Duodenal mucosa (tissue), 2 donors: ENCODE results near the gene PRR29.

Experiments
- H3K27ac ChIP-seq: one replicate; pipeline ENCODE4 v1.7.0; 2013; ENCODE audit warnings: low read depth, low read length
- H3K27me3 ChIP-seq, 2 donors: one replicate each; pipeline ENCODE4 v1.7.0; 2013; ENCODE audit warnings: low read length in 2 of 2, control low read depth in 1 of 2; ENCODE audit not compliant: insufficient read depth in 2 of 2, control insufficient read depth in 1 of 2
- H3K36me3 ChIP-seq, 2 donors: one replicate each; pipeline ENCODE4 v1.7.0; 2013; ENCODE audit warnings: low read length in 2 of 2, control low read depth in 1 of 2; ENCODE audit not compliant: insufficient read depth in 2 of 2, control insufficient read depth in 1 of 2
- H3K4me1 ChIP-seq, 2 donors: one replicate each; pipeline ENCODE4 v1.7.0; 2013; ENCODE audit warnings: low read length in 2 of 2, control low read depth in 1 of 2; ENCODE audit not compliant: insufficient read depth in 2 of 2, control insufficient read depth in 1 of 2
- H3K4me3 ChIP-seq, 2 donors: one replicate each; pipeline ENCODE4 v1.7.0; 2013; ENCODE audit warnings: low read length in 2 of 2, low read depth in 1 of 2
- H3K9ac ChIP-seq, 2 donors: one replicate each; pipeline ENCODE4 v1.7.0; 2013; ENCODE audit warnings: low read length in 2 of 2, low read depth in 1 of 2
- H3K9me3 ChIP-seq, 2 donors: one replicate each; pipeline ENCODE4 v1.7.0; 2013; ENCODE audit warnings: low read length in 2 of 2, control low read depth in 1 of 2; ENCODE audit not compliant: control insufficient read depth in 1 of 2

The PRR29 gene

DNA sequence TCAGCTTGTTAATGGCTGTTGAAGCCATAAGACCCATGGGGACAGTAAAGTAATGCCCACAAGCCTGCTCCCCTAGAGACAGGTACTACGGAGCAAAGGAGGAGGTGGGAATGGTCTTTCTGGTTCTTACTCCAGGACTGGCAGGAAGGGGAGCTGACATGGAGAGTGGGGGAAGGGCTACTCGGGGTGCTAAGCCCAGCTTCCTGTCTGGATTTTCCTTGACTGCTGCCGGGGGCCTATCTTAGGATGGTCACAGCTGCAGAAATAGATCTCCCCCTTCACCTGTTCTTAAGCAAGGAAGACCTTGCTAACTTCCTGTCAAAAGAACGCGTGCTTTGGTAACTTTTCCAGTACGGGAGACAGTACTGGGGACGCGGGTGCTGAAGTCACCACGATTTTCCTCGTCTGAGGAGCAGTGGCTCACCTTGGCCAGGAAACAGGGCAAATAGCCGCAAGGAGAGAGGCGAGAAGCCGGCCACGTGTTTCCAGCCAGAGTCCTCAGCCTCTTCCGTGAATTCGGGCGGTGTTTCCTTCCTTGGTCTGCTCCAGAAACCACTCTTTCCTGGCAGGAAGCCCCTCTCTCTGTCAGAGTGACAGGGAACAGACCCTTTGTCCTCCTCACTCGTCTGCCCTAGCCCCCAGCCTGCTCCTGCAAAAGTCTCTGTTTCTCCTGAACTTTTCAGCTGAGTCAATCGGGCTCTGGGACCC lies 656 bp upstream of the PRR29 start:
- H3K4me3 ChIP-seq: peak overlapping the region; percentile 73 to 82
- H3K27ac ChIP-seq: no peak overlapping the region
- H3K27me3 ChIP-seq: peaks cover 12 to 23% of the 10 kb centered on the region in 2 donors
- H3K9ac ChIP-seq: no peak overlapping the region
- H3K9me3 ChIP-seq: no peaks in the 10 kb centered on the region
- no peaks in the 10 kb centered on the region for H3K36me3 ChIP-seq
- H3K4me1 ChIP-seq: peaks cover 4 to 21% of the 10 kb centered on the region in 2 donors

DNA sequence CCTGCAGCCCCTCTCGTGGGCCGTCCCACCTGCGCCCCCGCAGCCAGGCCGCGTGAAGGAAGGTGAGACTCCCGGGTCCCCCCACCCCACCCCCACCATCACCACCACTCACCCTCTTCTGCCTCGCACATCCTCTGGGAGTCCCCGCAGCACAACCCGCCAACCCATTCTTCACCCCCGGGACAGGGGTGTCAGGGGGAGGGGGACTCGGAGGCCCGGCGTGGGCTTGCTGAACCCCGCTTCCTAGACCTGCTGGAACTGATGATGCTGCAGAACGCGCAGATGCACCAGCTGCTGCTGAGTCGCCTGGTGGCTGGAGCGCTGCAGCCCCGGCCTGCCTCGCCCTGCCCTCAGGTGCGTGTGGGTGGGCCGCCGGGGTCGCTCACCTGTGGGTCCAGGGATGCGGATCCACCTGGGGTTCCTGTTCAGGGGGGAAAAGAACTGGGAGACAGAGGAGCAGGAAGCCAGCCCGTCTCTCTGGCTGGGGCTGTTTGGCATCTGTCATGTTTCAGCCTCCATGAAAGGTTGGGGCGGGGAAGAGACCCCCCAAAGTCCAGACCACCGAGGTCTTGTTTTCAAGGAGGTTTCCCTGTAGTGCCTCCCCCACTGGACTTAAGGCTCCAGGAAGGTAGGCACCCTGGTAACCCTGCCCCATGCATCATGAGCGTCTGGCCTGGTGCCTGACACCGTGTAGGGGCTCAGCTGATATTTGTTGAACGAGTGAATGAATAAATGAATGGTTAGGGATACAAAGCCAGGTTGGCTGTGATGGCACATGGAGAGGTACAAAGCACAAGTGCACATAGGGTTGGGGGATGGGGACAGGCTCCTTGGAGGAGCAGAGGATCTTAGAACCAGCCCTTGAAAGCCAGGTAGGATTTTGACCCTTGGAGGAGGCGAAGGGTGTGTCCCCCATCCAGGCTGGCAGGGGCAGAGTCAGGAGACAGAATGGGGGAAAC lies 849 bp downstream of the PRR29 start:
- peaks cover 4 to 21% of the 10 kb centered on the region in 2 donors for H3K4me1 ChIP-seq

DNA sequence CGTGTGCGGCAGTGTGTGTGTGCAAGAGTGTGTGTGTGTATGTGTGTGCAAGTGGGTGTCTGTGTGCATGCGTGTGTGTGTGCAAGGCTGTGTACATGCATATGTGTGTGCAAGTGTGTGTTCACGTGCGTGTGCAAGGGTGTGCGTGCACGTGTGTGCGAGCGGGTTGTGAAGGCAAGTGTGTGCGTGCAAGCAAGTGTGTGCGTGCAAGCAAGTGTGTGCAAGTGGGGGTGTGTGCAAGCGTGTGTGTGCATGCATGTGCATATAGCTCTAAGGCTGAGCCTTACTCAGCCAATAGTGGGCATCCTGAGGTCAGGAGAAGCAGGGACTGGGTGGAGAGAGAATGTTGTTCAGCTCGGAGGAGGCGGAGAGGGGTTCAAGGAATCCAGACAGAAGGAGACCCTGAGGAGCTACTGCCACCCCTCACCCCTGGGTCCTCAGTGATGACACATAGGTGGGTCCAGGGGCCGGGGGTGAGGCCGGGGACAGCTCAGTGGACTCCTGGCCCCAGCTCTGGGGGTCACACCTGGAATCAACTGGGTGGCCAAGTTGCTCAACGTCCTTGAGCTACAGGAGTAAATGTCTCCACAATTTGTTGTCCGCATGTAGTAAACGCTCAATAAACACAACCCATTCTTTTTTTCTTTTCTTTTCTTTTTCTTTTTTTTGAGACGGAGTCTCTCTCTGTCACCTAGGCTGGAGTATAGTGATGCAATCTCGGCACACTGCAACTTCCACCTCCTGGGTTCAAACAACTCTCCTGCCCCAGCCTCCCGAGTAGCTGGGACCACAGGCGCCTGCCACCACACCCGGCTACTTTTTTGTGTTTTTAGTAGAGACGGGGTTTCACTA lies 1.8 kb downstream of the PRR29 start:
- H3K27me3 ChIP-seq: peaks cover 9 to 18% of the 10 kb centered on the region in 2 donors
- H3K9me3 ChIP-seq: no peaks in the 10 kb centered on the region
- no peak overlapping the region for H3K27ac ChIP-seq
- peaks cover 4 to 21% of the 10 kb centered on the region in 2 donors for H3K4me1 ChIP-seq
- peaks cover 0 to 3% of the 10 kb centered on the region in 2 donors for H3K36me3 ChIP-seq
- no peak overlapping the region for H3K9ac ChIP-seq
- H3K4me3 ChIP-seq: no peak overlapping the region

More for the DNA sequence above, 849 bp downstream of the PRR29 start:
- H3K9me3 ChIP-seq: no peaks in the 10 kb centered on the region
- H3K27me3 ChIP-seq: peaks cover 9 to 18% of the 10 kb centered on the region in 2 donors
- peaks cover 0 to 3% of the 10 kb centered on the region in 2 donors for H3K36me3 ChIP-seq
- H3K27ac ChIP-seq: no peak overlapping the region
- no peak overlapping the region for H3K9ac ChIP-seq
- peak overlapping the region; percentile 73 to 82 for H3K4me3 ChIP-seq

DNA sequence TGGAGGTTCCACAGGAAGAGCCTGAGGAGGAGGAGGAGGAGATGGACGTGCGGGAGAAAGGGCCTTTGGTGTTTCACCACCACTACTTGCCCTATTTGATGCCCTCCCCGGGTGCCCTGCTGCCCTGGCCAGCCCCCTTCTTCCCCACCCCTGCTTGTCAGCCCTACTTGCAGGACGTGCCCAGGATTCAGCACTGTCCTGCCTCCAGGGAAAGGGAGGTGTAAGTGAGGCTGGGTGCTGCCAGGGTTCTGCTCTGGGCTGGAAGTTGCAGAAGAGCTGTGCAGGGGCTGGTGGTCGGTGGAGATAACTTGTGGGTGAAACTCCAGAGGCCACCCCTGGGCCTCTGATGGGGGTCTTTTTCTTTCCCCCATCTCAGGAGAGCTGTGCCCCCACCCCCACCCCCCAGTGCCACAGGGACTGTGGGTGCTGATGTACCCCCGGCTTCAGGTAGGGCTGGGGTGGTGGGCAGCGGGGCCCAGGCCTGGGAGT lies 3.0 kb downstream of the PRR29 start:
- H3K27ac ChIP-seq: no peak overlapping the region
- H3K27me3 ChIP-seq: peaks cover 9 to 18% of the 10 kb centered on the region in 2 donors

DNA sequence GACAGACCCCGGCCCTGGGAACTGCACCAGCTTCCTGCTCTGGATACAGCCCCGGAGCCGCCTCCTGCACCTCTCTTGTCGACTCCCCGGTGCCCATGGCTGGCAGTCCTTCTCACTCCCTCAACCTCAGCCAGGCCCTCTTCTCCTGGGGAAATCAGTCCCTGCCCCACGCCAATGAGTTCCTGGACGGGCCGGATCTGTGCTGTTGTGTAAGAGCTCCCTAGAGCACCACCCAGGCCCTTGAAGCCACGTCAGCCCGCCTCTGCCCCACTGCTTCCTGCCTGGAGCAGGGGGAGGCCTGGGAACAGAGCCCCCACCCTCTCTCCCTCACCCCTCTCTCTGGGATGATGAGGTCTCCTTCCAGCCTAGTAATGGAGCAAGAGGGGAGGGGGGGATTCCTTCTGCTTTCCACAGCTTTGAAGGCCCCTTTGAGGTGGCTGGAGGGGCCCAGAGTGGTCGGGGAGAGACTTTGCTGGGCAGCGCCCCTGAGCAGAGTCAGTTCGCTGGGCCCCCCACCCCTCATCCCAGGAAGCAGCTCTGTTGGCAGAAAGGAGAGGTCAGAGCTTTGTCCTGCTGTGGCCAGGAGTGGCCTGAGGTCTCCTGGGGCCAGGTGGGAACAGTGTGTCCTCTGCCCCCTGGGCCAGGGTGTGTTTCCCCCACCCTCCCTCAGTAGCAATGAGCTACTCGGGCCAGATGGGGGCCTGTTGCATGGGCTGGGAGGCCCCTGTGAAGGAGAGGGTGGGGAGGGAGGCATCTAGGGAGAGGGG lies 3.8 kb downstream of the PRR29 start:
- Histone ChIP-seq H3K4me1 (peaks cover 16 to 35% of the 10 kb centered on the region in 2 donors), H3K27ac (no peak overlapping the region), H3K36me3 (peaks cover 0 to 3% of the 10 kb centered on the region in 2 donors), H3K9ac (no peak overlapping the region), H3K27me3 (peaks cover 9 to 14% of the 10 kb centered on the region in 2 donors), H3K4me3 (no peak overlapping the region), H3K9me3 (no peaks in the 10 kb centered on the region)

More for the DNA sequence above, 3.0 kb downstream of the PRR29 start:
- Histone ChIP-seq H3K4me3 (no peak overlapping the region), H3K36me3 (peaks cover 0 to 3% of the 10 kb centered on the region in 2 donors), H3K9ac (no peak overlapping the region), H3K9me3 (no peaks in the 10 kb centered on the region), H3K4me1 (peaks cover 10 to 28% of the 10 kb centered on the region in 2 donors)

DNA sequence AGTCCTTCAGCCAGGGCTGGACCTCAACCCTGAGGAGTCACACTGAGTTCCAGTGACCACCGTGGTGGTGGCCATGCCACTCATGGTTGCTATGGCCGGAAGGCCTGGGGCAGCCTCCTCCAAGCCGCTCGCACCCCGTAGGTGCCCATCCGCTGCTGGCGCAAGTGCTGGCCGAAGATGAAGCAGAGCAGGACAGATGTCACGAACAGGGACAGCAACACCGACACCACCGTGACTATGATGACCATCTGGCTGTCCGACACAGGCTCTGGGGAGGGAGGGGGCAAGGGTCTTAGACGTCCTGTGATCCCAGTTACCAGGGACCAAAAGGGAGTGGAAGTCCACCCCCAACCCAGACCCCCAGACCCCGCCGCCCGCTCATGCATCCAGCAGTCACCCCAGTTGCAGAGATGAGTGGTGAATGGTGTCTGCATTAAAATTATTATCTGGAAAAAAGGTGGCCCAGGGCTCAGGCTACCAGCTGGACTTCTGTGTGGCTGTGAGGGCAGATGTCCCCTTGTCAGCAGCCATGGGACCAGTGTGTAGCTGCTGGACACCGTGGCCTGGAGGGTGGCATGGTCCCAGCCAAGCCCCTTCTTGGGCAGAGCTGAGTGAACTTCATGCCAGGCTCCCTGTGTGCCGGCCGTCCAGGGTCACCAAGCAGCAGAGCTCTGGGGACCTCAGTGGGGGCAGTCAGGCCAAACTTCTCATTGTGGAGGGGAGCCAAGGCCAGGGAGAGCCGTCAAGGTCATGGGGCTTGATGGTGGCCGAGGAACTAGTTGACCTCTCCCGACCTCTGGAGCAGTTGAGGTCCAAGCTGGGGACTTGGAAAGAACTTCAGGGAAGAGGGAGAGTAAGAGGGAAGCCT lies 4.7 kb downstream of the PRR29 start:
- Histone ChIP-seq H3K9ac (no peak overlapping the region), H3K9me3 (no peaks in the 10 kb centered on the region), H3K27ac (no peak overlapping the region), H3K27me3 (peaks cover 4 to 9% of the 10 kb centered on the region in 2 donors), H3K4me3 (no peak overlapping the region), H3K4me1 (peaks cover 21 to 41% of the 10 kb centered on the region in 2 donors), H3K36me3 (peaks cover 0 to 3% of the 10 kb centered on the region in 2 donors)

DNA sequence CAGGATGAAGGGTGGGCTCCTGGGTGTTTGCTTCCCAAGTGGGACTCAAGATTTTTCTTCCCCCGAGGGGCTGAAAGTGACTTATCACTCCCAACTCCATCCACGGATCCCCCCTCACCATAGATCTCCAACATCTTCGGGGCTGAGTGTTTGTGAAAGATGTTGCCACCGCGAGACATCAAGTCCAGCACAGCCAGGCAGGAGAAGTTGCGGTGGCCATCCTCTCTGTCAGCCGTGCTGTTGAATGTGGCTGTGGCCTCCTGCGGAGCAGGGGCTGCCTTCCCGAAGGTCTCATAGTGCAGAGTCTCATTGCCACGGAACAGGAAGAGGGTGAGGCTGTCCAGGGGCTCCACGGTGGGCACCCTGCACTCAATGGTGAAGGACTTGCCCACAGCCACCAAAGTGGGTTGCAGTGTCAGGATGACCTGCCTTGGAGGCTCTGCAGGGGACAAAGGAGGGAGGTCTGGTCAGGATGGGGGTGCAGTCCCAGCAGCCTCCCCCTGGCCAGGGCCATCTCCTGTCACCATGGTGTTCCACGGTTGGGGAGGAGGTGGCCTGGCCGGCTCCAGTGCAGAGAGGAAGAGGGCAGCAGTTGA lies 5.5 kb downstream of the PRR29 start:
- Histone ChIP-seq H3K4me1 (peaks cover 23 to 43% of the 10 kb centered on the region in 2 donors), H3K36me3 (peaks cover 0 to 3% of the 10 kb centered on the region in 2 donors), H3K9ac (no peak overlapping the region), H3K27ac (no peak overlapping the region), H3K9me3 (no peaks in the 10 kb centered on the region), H3K4me3 (no peak overlapping the region), H3K27me3 (peaks cover 0 to 9% of the 10 kb centered on the region in 2 donors)

DNA sequence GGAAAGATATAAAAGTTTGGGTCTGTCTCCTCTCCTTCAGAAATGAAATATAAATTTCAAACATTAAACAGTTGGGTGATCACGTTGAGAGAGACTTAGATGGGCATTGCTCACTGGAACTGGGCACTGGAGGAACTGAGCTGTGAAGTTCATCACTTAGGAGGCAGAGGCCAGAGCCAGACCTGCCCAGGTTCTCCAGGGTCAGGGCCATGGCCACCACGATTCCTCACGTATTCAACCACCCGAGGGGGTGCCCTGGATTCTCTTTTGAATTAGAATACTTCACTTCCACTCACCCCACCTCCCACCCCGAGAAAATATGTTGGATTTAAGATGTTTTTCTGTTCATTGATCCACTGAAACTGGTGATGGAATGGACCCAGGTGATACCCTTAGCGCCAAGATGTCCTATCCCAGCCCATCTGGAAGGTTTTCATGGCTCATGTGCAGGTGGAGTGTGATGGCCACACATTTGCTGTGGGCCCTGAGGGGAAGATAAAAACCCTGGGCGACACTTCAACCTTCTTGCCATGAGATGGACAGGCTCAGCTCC lies 6.1 kb downstream of the PRR29 start:
- Histone ChIP-seq H3K36me3 (peaks cover 0 to 3% of the 10 kb centered on the region in 2 donors), H3K4me1 (peaks cover 23 to 42% of the 10 kb centered on the region in 2 donors), H3K9me3 (no peaks in the 10 kb centered on the region), H3K4me3 (no peak overlapping the region), H3K9ac (no peak overlapping the region), H3K27ac (no peak overlapping the region), H3K27me3 (peaks cover 0 to 6% of the 10 kb centered on the region in 2 donors)
